Thyroid gland (tissue), 4 donors: ENCODE measurements around the gene LDHB. TPM values are rescaled to one million over a fixed set of nuclear protein-coding genes. Genes with fewer than 3 reads are reported as not detected.

Source experiments
- DNase-seq, 2 donors: peaks; one replicate each; pipeline ENCODE4 v3.0.0-alpha.2; 2019
- H3K27ac ChIP-seq, 3 donors: fragments of 200-600 bp; sonication (generic); 1 replicate in 2 of 3; 2 replicates in 1 of 3; pipeline ENCODE4 v1.5.1; 2016 to 2019; ENCODE audit warnings: mild to moderate bottlenecking in 1 of 3, moderate library complexity in 1 of 3
- H3K27me3 ChIP-seq: fragments of 200-600 bp; sonication (generic); one replicate; pipeline ENCODE4 v1.5.1; 2019
- H3K36me3 ChIP-seq, 2 donors: fragments of 200-600 bp; sonication (generic); one replicate each; pipeline ENCODE4 v1.5.1; 2016 to 2019
- H3K4me1 ChIP-seq, 2 donors: fragments of 200-600 bp; sonication (generic); one replicate each; pipeline ENCODE4 v1.5.1; 2017 to 2019
- H3K4me3 ChIP-seq, 3 donors: fragments of 200-600 bp; sonication (generic); replicated peaks in 1 of 3; 1 replicate in 2 of 3; 2 replicates in 1 of 3; pipeline ENCODE4 v1.5.1; 2016; ENCODE audit warnings: mild to moderate bottlenecking in 1 of 3
- H3K9me3 ChIP-seq: fragments of 200-600 bp; sonication (generic); one replicate; pipeline ENCODE4 v1.5.1; 2017
- POLR2A ChIP-seq, 2 donors: fragments of 450-650 bp; IDR thresholded peaks; one replicate each; pipeline ENCODE4 v1.6.1; 2017; ENCODE audit warnings: antibody characterized with exemption in 2 of 2, mild to moderate bottlenecking in 2 of 2, moderate library complexity in 1 of 2
- WGBS, 2 donors: methylation state at CpG; one replicate each; pipeline ENCODE4 v1.1.5; 2017; 5-methylcytosine and 5-hydroxymethylcytosine counted together
- intact Hi-C: fragments of 100-400 bp; cut with DNase I; formaldehyde crosslinking; loops from one replicate; pipeline ENCODE4 v1.15.1; 2023
- total RNA-seq, 4 donors: library from RNA; depleted of rRNA; stranded (reverse); fragments of >200 nt; gene quantifications; one replicate each; pipeline ENCODE4 v1.2.3, GENCODE V29; 2016
- TF ChIP-seq, protein P1 (sequence below), 6 experiments: fragments of 200-600 bp in 3 of 6; fragments of 450-650 bp in 3 of 6; sonication (generic) in 3 of 6; IDR thresholded peaks; one replicate each; pipeline ENCODE4 v1.5.1; 2016 to 2019; ENCODE audit warnings: antibody characterized with exemption in 6 of 6, mild to moderate bottlenecking in 2 of 6, inconsistent platforms in 1 of 6, moderate library complexity in 1 of 6

The LDHB gene
- total RNA-seq, 4 donors from 2014 or later: 338 to 531 (median 407) TPM

DNA sequence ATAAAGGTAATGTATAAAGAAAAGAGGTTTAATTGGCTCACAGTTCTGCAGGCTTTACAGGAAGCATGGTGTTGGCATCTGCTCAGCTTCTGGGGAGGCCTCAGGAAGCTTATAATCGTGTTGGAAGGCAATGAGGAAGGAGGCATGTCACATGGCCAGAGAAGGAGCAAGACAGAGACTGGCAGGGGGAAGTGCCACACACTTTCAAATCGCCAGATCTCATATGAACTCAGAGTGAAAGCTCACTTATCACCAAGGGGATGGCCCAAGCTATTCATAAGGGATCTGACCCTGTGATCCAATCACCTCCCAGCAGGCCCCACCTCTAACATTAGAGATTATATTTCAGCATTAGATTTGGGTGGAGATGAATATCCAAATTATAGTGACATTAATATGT, 26.3 kb downstream of the LDHB start:
- Histone ChIP-seq H3K36me3 (peaks cover 19 to 21% of the 10 kb centered on the region in 2 donors), H3K27me3 (no peaks in the 10 kb centered on the region), H3K4me1 (no peaks in the 10 kb centered on the region), H3K27ac (no peak overlapping the region), H3K9me3 (no peaks in the 10 kb centered on the region), H3K4me3 (no peak overlapping the region)
- no peak for DNase-seq
- WGBS, 2 donors: 48 to 61% methylated on average over 2 of the region's 2 CpGs
- intact Hi-C loops: no loop called here
- TF ChIP-seq, protein P1, sequence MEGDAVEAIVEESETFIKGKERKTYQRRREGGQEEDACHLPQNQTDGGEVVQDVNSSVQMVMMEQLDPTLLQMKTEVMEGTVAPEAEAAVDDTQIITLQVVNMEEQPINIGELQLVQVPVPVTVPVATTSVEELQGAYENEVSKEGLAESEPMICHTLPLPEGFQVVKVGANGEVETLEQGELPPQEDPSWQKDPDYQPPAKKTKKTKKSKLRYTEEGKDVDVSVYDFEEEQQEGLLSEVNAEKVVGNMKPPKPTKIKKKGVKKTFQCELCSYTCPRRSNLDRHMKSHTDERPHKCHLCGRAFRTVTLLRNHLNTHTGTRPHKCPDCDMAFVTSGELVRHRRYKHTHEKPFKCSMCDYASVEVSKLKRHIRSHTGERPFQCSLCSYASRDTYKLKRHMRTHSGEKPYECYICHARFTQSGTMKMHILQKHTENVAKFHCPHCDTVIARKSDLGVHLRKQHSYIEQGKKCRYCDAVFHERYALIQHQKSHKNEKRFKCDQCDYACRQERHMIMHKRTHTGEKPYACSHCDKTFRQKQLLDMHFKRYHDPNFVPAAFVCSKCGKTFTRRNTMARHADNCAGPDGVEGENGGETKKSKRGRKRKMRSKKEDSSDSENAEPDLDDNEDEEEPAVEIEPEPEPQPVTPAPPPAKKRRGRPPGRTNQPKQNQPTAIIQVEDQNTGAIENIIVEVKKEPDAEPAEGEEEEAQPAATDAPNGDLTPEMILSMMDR (IDR thresholded peaks at IDR 0.05): no peak
- TF ChIP-seq POLR2A (IDR thresholded peaks at IDR 0.05): no peak

DNA sequence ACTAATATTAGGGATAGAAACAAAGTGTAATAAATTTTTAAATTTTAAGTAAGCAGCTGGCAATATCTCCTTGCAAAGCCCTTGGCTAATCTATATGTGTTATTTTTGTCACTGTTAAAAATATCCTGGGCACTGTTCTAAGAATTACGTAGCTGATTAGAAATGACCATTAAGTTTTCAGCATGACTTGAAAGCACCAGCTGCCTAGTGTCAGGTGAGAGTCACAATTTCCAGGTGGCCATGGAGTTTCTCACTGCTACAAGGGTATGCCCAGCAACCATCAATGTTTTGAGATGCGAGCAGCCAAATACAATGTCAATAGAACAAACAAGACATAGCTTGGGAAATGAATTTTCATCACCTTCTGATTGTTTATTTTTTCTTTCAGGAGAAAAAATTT, 29.7 kb downstream of the LDHB start:
- Histone ChIP-seq H3K36me3 (no peaks in the 10 kb centered on the region), H3K27ac (no peak overlapping the region), H3K4me1 (no peaks in the 10 kb centered on the region), H3K9me3 (no peaks in the 10 kb centered on the region), H3K4me3 (no peak overlapping the region), H3K27me3 (no peaks in the 10 kb centered on the region)
- DNase-seq: no peak
- TF ChIP-seq, protein P1 (IDR thresholded peaks at IDR 0.05): no peak
- TF ChIP-seq POLR2A (IDR thresholded peaks at IDR 0.05): no peak
- 96 to 97% methylated on average over 2 of the region's 2 CpGs for WGBS, 2 donors
- intact Hi-C loops: no loop called here

GRCh38 chr12:21618566-21618965, 39.1 kb downstream of the LDHB start:
- no peak for TF ChIP-seq POLR2A (IDR thresholded peaks at IDR 0.05)
- TF ChIP-seq, protein P1 (IDR thresholded peaks at IDR 0.05): no peak
- H3K27me3 ChIP-seq: no peaks in the 10 kb centered on the region
- no peak overlapping the region for H3K27ac ChIP-seq
- DNase-seq: no peak
- no peak overlapping the region for H3K4me3 ChIP-seq
- H3K9me3 ChIP-seq: no peaks in the 10 kb centered on the region
- intact Hi-C loops: no loop called here
- no peaks in the 10 kb centered on the region for H3K4me1 ChIP-seq
- no peaks in the 10 kb centered on the region for H3K36me3 ChIP-seq

- DNase-seq: no peak
- Histone ChIP-seq H3K9me3 (no peaks in the 10 kb centered on the region), H3K27ac (no peak overlapping the region), H3K36me3 (no peaks in the 10 kb centered on the region), H3K4me1 (no peaks in the 10 kb centered on the region), H3K4me3 (no peak overlapping the region), H3K27me3 (no peaks in the 10 kb centered on the region)
- intact Hi-C loops: no loop called here
- 87 to 90% methylated on average over 3 of the region's 3 CpGs for WGBS, 2 donors
- no peak for TF ChIP-seq POLR2A (IDR thresholded peaks at IDR 0.05)
- TF ChIP-seq, protein P1 (IDR thresholded peaks at IDR 0.05): no peak
These were observed 40.6 kb downstream of the LDHB start for GRCh38 chr12:21617030-21617429.

- WGBS, 2 donors: 52 to 58% methylated on average over 1 of the region's 1 CpG
- no peaks in the 10 kb centered on the region for H3K9me3 ChIP-seq
- H3K27ac ChIP-seq: no peak overlapping the region
- H3K4me1 ChIP-seq: no peaks in the 10 kb centered on the region
- intact Hi-C loops: no loop called here
- H3K36me3 ChIP-seq: no peaks in the 10 kb centered on the region
- TF ChIP-seq POLR2A (IDR thresholded peaks at IDR 0.05): no peak
- TF ChIP-seq, protein P1 (IDR thresholded peaks at IDR 0.05): no peak
- no peaks in the 10 kb centered on the region for H3K27me3 ChIP-seq
- no peak for DNase-seq
- no peak overlapping the region for H3K4me3 ChIP-seq
These were observed 42.2 kb downstream of the LDHB start for GRCh38 chr12:21615431-21615830.
